Large intestine (tissue), 3 donors: Measurements from ENCODE around the gene PHF19. TPM values are rescaled to one million over a fixed set of nuclear protein-coding genes. Genes with fewer than 3 reads are reported as not detected.

Experiments used
- DNase-seq, 2 donors: peaks; one replicate each; pipeline versions ENCODE4 v3.0.0 to v3.0.0-alpha.2; 2013
- H3K27ac ChIP-seq: one replicate; pipeline ENCODE4 v1.5.1; 2013; ENCODE audit warnings: low read length
- H3K27me3 ChIP-seq: 2 replicates; pipeline ENCODE4 v1.6.1; 2013; ENCODE audit warnings: low read length; ENCODE audit not compliant: control insufficient read depth, insufficient read depth
- H3K36me3 ChIP-seq: 2 replicates; pipeline ENCODE4 v1.6.1; 2013; ENCODE audit warnings: low read length; ENCODE audit not compliant: control insufficient read depth, insufficient read depth
- H3K4me1 ChIP-seq: one replicate; pipeline ENCODE4 v1.6.1; 2013; ENCODE audit warnings: low read length; ENCODE audit not compliant: control insufficient read depth, insufficient read depth
- H3K4me3 ChIP-seq: one replicate; pipeline ENCODE4 v1.5.1; 2013; ENCODE audit warnings: low read length
- H3K9me3 ChIP-seq: one replicate; pipeline ENCODE4 v1.6.1; 2013; ENCODE audit warnings: mild to moderate bottlenecking, low read depth, low read length, moderate library complexity; ENCODE audit not compliant: control insufficient read depth
- WGBS: methylation state at CpG from one replicate; pipeline ENCODE4 v1.1.5; 2013; ENCODE audit warnings: low lambda C conversion rate; ENCODE audit not compliant: insufficient coverage; 5-methylcytosine and 5-hydroxymethylcytosine counted together
- polyA plus RNA-seq: library from polyadenylated mRNA; unstranded; fragments of 120-200 nt; gene quantifications from one replicate; pipeline ENCODE4 v1.2.1, GENCODE V29; 2013

The PHF19 gene
- polyA plus RNA-seq, 1 donor: 40.2 TPM

- Histone ChIP-seq H3K4me3 (no peak overlapping the region), H3K36me3 (no peaks in the 10 kb centered on the region), H3K4me1 (peaks cover 52% of the 10 kb centered on the region), H3K27ac (peak overlapping the region; percentile 92), H3K9me3 (no peaks in the 10 kb centered on the region), H3K27me3 (no peaks in the 10 kb centered on the region)
- WGBS: no CpG with 5 or more reads among the region's 10 CpGs
- DNase-seq: peak in 1 of 2 donors; percentile 86
These were observed 14.4 kb upstream of the PHF19 start for GRCh38 chr9:120891245-120891883.

- DNase-seq: peak in 1 of 2 donors; percentile 73
- Histone ChIP-seq H3K36me3 (no peaks in the 10 kb centered on the region), H3K4me1 (peaks cover 60% of the 10 kb centered on the region), H3K27ac (peak overlapping the region; percentile 92), H3K4me3 (no peak overlapping the region), H3K9me3 (no peaks in the 10 kb centered on the region), H3K27me3 (no peaks in the 10 kb centered on the region)
- no CpG with 5 or more reads among the region's 14 CpGs for WGBS
These were observed 13.6 kb upstream of the PHF19 start for GRCh38 chr9:120890320-120891244.

GRCh38 chr9:120889606-120890271 lies 12.8 kb upstream of the PHF19 start:
- no peak for DNase-seq
- WGBS: no CpG with 5 or more reads among the region's 1 CpG
- no peaks in the 10 kb centered on the region for H3K36me3 ChIP-seq
- H3K27me3 ChIP-seq: no peaks in the 10 kb centered on the region
- peak overlapping the region; percentile 92 for H3K27ac ChIP-seq
- H3K4me1 ChIP-seq: peaks cover 61% of the 10 kb centered on the region
- H3K9me3 ChIP-seq: no peaks in the 10 kb centered on the region
- no peak overlapping the region for H3K4me3 ChIP-seq

- Histone ChIP-seq H3K36me3 (no peaks in the 10 kb centered on the region), H3K4me3 (no peak overlapping the region), H3K4me1 (peaks cover 62% of the 10 kb centered on the region), H3K27ac (no peak overlapping the region), H3K9me3 (no peaks in the 10 kb centered on the region), H3K27me3 (no peaks in the 10 kb centered on the region)
- DNase-seq: no peak
These were observed 11.6 kb upstream of the PHF19 start for GRCh38 chr9:120888626-120889025.

GRCh38 chr9:120886490-120886967 lies 9.5 kb upstream of the PHF19 start:
- no peaks in the 10 kb centered on the region for H3K9me3 ChIP-seq
- peak overlapping the region; percentile 92 for H3K27ac ChIP-seq
- peaks cover 52% of the 10 kb centered on the region for H3K4me1 ChIP-seq
- no peaks in the 10 kb centered on the region for H3K27me3 ChIP-seq
- DNase-seq: no peak
- no peaks in the 10 kb centered on the region for H3K36me3 ChIP-seq
- no peak overlapping the region for H3K4me3 ChIP-seq
- WGBS: 100% methylated on average over 1 of the region's 8 CpGs

GRCh38 chr9:120885958-120886357 lies 9.0 kb upstream of the PHF19 start:
- no peak overlapping the region for H3K4me3 ChIP-seq
- peaks cover 46% of the 10 kb centered on the region for H3K4me1 ChIP-seq
- H3K27ac ChIP-seq: peak overlapping the region; percentile 92
- no CpG with 5 or more reads among the region's 5 CpGs for WGBS
- no peak for DNase-seq
- no peaks in the 10 kb centered on the region for H3K9me3 ChIP-seq
- H3K27me3 ChIP-seq: no peaks in the 10 kb centered on the region
- no peaks in the 10 kb centered on the region for H3K36me3 ChIP-seq

GRCh38 chr9:120885457-120885856 lies 8.5 kb upstream of the PHF19 start:
- WGBS: no CpG with 5 or more reads among the region's 3 CpGs
- H3K36me3 ChIP-seq: no peaks in the 10 kb centered on the region
- no peaks in the 10 kb centered on the region for H3K9me3 ChIP-seq
- H3K4me3 ChIP-seq: no peak overlapping the region
- H3K4me1 ChIP-seq: peaks cover 41% of the 10 kb centered on the region
- H3K27me3 ChIP-seq: no peaks in the 10 kb centered on the region
- H3K27ac ChIP-seq: peak overlapping the region; percentile 92
- DNase-seq: peak; percentile 80 to 93

GRCh38 chr9:120883608-120883996 lies 6.6 kb upstream of the PHF19 start:
- Histone ChIP-seq H3K4me1 (peaks cover 32% of the 10 kb centered on the region), H3K4me3 (no peak overlapping the region), H3K36me3 (no peaks in the 10 kb centered on the region), H3K9me3 (no peaks in the 10 kb centered on the region), H3K27me3 (no peaks in the 10 kb centered on the region), H3K27ac (no peak overlapping the region)
- no peak for DNase-seq
- no CpG with 5 or more reads among the region's 3 CpGs for WGBS

GRCh38 chr9:120882935-120883607 lies 6.1 kb upstream of the PHF19 start:
- Histone ChIP-seq H3K9me3 (no peaks in the 10 kb centered on the region), H3K4me1 (peaks cover 37% of the 10 kb centered on the region), H3K27ac (no peak overlapping the region), H3K27me3 (no peaks in the 10 kb centered on the region), H3K36me3 (no peaks in the 10 kb centered on the region), H3K4me3 (no peak overlapping the region)
- WGBS: no CpG with 5 or more reads among the region's 10 CpGs
- peak in 1 of 2 donors; percentile 34 for DNase-seq

- Histone ChIP-seq H3K36me3 (no peaks in the 10 kb centered on the region), H3K27ac (no peak overlapping the region), H3K9me3 (no peaks in the 10 kb centered on the region), H3K4me1 (peaks cover 30% of the 10 kb centered on the region), H3K4me3 (no peak overlapping the region), H3K27me3 (no peaks in the 10 kb centered on the region)
- no peak for DNase-seq
- WGBS: 79% methylated on average over 3 of the region's 6 CpGs
These were observed 2.5 kb upstream of the PHF19 start for GRCh38 chr9:120879446-120879845.
